IPS-18c (cell line): ENCODE data around the gene MMP1.

Experiments used
- H3K4me3 ChIP-seq: 2 replicates; pipeline ENCODE4 v1.7.0; 2013; ENCODE audit warnings: low read depth, mild to moderate bottlenecking, low read length, moderate library complexity; ENCODE audit not compliant: insufficient read depth
- H3K9me3 ChIP-seq: one replicate; pipeline ENCODE4 v1.6.1; 2013; ENCODE audit warnings: mild to moderate bottlenecking, low read length, moderate library complexity; ENCODE audit not compliant: control insufficient read depth, insufficient read depth

The MMP1 gene

DNA sequence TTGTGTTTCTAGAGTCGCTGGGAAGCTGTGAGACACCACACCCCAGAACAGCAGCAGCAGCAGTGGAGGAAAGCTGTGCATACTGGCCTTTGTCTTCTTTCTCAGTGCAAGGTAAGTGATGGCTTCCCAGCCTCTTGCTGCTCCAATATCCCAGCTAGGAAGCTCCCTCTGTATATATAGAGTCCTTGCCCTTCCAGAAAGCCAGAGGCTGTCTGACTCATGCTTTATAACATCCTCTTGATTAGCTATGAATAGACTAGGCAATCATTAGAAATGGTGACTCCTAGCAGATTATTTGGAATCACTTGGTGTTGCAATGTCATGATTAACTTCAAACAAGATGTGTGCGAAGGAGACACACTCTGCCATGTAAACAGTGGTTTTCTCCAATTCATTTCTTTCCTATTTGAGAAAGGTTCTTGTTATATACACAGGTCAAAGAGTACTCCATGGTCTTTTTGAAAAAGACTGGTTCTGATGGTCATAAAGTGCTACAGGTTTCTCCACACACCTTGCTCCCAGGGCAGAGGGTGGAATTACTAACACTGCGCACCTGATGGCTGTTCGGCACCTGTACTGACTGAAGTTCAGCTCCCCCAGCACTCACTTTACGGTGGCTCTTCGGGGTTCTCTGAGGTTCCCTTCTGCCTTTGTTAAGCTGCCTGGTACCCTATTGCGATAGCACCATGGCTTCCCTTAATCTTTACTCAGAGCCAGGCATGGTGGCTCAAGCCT is at the start of gene MMP1:
MMP1 (minus strand) TSS at position 149 of the 735 bp plus-strand sequence; CDS start at position 81, 68 bp downstream.
- Histone ChIP-seq H3K9me3 (no peaks in the 10 kb centered on the region), H3K4me3 (no peak within 1 kb of the TSS)

GRCh38 chr11:102846292-102846691 is 48.3 kb upstream of the MMP1 start:
- H3K4me3 ChIP-seq = no peak overlapping the region
- H3K9me3 ChIP-seq = no peaks in the 10 kb centered on the region

- H3K4me3 ChIP-seq = no peak within 1 kb of the TSS
- no peaks in the 10 kb centered on the region for H3K9me3 ChIP-seq
Measured at GRCh38 chr11:102843489-102843888, 45.5 kb upstream of the MMP1 start, which contains the start of gene MMP3. Gene MMP3 (minus strand): TSS chr11:102843609. CDS start chr11:102843546, 63 bp downstream.

- no peaks in the 10 kb centered on the region for H3K9me3 ChIP-seq
- no peak overlapping the region for H3K4me3 ChIP-seq
Measured at GRCh38 chr11:102842930-102843329, 45.0 kb upstream of the MMP1 start.

DNA sequence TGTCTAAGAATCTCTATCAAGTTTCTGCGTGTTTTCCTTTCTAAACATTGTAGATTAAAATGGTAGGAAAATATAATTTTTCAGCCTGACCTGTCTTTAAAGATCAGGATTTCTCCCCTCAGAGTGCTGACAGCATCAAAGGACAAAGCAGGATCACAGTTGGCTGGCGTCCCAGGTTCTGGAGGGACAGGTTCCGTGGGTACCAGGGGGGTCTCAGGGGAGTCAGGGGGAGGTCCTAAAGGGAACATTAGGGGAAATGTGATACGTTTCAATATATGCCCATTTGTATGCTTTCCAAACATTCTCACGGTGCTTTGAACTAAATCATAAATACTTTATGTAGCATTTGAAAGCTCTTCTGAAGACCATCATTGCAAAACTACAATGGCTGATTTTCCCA is 42.1 kb upstream of the MMP1 start:
- Histone ChIP-seq H3K4me3 (no peak overlapping the region), H3K9me3 (no peaks in the 10 kb centered on the region)

- no peaks in the 10 kb centered on the region for H3K9me3 ChIP-seq
- no peak overlapping the region for H3K4me3 ChIP-seq
Measured at GRCh38 chr11:102837646-102838045, 39.7 kb upstream of the MMP1 start.

- Histone ChIP-seq H3K4me3 (no peak overlapping the region), H3K9me3 (no peaks in the 10 kb centered on the region)
Measured at GRCh38 chr11:102837156-102837555, 39.2 kb upstream of the MMP1 start.

DNA sequence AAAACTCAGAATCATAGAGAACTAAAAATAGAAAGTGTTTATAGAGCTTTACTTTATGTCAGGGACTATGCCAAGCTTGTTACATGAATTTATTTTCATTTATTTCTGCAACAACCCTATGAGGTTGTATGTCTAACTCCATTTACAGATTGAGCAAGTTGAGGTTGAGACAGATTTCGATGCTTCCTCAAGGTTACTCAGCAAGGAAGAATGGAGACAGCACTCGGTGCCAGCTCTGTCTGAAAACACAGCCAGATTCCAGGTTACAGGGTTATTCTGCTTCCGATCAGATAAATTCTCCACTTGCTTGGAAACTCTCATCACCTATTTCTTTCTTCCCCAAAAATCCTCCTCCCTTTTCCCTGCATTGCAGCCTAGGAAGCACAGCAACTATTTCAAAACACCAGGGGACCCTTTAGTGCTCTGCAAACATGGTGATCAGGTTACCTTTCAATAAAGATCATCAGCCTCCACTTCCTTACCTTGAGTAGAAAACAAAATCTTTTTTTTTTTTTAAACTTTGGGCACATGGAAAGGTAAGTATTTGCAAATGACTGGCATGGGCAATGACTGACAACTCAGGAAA is 38.4 kb upstream of the MMP1 start:
- no peak overlapping the region for H3K4me3 ChIP-seq
- H3K9me3 ChIP-seq = no peaks in the 10 kb centered on the region

DNA sequence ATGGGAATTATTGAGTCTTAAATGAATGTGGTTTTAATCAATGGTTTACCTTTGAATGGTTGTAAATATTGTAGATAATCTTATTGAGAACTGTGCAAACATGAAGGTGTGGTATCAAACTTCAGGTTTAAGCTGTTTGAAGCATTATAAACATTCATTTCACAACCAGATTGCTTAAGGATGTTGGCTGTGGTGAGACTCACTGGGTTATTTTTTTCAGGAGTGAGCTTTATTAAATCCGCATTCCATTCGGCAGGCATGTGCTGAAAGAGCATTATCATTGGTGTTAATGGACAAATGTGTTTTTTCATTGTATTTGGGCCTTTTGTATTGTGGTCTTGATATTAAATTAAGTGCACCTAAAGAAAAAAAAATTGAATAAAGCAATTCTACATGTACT is 35.8 kb upstream of the MMP1 start:
- Histone ChIP-seq H3K9me3 (no peaks in the 10 kb centered on the region), H3K4me3 (no peak overlapping the region)

DNA sequence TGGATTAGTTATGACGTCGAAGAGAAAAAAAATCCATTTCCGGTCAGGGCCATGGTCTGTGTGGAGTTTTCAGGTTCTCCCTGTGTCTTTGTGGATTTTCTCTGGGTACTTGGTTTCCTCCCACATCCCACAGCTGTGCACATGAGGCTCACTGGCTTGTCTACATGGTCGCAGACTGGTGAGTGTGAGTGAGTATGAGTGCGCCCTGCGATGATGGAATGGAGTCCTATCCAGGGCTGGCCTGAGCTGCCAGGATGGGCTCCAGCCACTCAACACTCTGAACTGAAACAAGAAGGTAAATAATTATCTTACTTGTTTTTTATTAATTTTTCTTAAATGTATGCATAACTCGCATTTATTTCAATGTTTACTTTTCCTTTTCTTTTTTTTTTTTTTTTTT is 34.7 kb upstream of the MMP1 start:
- Histone ChIP-seq H3K9me3 (no peaks in the 10 kb centered on the region), H3K4me3 (no peak overlapping the region)

DNA sequence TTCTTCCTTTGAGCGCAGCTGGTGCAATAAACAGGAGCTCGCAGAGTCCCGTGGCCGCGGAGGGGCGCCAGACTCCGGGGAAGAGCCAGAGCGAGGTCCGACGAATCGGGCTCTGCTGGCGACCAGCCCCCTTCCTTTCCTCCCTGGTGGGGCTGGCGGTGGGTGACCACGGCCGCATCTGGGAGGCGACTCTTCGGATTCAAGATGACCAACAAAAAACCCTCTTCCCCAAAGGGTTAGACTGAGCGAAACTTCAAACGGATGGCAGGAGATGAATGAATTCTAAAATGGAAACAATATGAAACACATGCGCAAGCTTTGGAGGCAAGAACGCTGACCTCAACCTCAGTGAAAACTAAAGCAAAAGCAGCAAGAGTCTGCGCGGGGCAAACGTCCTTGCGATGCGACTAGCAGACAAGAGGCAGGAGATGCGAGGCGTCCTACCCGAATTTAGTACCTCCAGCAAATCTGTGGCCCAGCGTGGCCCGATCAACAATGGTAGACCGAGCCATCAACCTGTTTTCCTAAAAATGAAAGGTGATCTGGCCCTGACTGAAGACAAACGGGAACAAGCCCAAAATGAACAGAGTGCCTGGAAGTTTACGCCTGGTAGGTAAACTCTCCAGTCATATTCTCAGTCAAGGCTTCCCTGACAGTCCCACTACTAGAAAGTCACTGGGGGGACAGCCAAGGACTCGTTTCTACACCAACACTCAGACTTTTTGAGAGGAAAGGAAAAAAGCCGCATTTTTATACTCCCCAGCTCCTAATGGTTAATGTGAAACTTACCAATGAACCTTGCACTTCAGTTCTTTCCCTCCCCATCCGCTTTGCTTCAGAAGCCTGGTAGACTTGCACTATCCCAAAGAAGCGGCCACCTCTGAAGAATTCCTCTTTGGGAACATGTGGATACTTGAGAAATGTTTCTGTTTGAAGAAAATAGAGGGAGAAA is 33.8 kb upstream of the MMP1 start:
- no peaks in the 10 kb centered on the region for H3K9me3 ChIP-seq
- no peak overlapping the region for H3K4me3 ChIP-seq

- no peaks in the 10 kb centered on the region for H3K9me3 ChIP-seq
- no peak overlapping the region for H3K4me3 ChIP-seq
Measured at GRCh38 chr11:102831128-102831488, 33.1 kb upstream of the MMP1 start.

DNA sequence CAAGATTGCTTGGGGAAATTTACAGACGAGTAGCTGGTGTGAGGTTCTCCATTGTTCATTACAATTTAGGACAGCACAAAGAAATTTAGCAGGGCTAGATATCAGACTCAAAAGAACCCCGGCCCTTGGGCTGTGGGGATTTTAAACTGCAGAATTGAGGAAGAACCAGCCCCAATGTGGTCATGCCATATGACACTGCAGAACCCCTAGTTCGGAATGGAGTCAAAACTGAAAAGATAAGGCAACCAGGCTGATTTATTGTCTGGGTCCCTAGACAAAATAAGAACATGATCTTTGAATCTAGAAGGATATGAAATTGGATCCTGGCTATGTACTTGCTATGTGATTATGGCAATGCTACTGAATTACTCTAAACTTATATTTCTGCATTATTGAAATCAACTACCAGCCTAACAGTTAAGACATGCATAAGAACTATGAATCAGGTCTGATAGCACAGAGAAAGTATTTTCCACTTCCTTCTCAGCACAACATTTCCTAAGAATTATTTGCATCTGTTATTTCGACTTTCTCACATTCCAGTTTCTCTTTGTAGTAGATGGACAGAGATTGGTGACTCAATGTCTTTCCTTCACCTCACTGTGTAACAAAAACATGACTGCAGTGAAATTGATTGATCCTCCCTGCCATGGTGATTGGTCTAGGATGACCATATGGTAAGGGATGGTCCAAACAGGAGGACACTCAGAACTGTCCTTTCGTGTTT is 32.2 kb upstream of the MMP1 start:
- Histone ChIP-seq H3K4me3 (no peak overlapping the region), H3K9me3 (no peaks in the 10 kb centered on the region)

- Histone ChIP-seq H3K4me3 (no peak overlapping the region), H3K9me3 (no peaks in the 10 kb centered on the region)
Measured at GRCh38 chr11:102829316-102830000, 31.5 kb upstream of the MMP1 start.

DNA sequence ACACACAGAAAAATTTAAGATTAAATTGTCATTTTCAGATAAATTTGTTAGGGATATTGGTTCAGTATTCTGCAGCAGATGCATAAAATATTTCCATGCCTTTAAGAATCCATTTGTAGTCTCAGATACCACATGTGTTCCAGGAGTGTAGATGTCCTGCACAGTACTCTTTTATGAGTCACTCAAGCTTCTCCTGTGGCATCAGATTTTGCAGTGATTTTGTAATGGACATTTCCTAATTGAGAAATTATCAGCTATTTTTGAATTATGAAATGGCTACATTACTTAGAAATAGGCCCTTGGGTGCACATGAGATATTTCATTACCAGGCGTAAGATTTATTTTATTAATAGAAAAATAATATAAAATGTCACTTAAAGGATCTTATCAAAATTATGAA is 26.6 kb upstream of the MMP1 start:
- peaks cover 3% of the 10 kb centered on the region for H3K9me3 ChIP-seq

GRCh38 chr11:102819491-102819890 is 21.5 kb upstream of the MMP1 start:
- H3K4me3 ChIP-seq = no peak overlapping the region
- peaks cover 3% of the 10 kb centered on the region for H3K9me3 ChIP-seq

More for the DNA sequence above, 26.6 kb upstream of the MMP1 start:
- no peak overlapping the region for H3K4me3 ChIP-seq

DNA sequence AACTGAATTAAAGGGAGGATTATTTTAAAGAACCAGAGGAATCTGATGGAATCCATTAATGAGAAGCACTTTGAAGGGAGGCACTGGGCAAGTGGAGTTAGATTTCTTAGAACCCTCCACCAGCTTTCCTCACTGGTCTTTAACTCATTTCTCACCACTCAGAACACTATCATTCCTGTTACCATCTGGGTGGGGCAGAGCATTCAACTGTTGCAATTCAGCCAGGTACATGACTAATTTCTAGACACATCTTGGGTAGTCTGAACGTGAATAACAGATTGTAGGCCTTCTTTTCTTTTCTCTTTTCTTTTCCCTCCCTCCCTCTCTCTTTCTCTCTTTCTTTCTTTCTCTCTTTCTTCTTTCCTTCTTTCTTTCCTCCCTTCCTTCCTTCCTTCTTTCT is 15.5 kb upstream of the MMP1 start:
- no peaks in the 10 kb centered on the region for H3K9me3 ChIP-seq

More for the DNA sequence above, 15.5 kb upstream of the MMP1 start:
- H3K4me3 ChIP-seq = no peak overlapping the region
